Astrocyte (in vitro differentiated cells and primary cell): Measurements from ENCODE around the gene ENOX1. TPM values are rescaled to one million over a fixed set of nuclear protein-coding genes. Genes with fewer than 3 reads are reported as not detected.

ENCODE experiments used
- DNase-seq: peaks from one replicate; pipeline ENCODE4 v3.0.0-alpha.2; 2010; ENCODE audit warnings: low read depth
- FAIRE-seq: peaks from 2 replicates; lab custom pipeline; 2011; peaks lifted over from hg19 to GRCh38; lab: Jason Lieb, UNC
- H2AFZ ChIP-seq: 2 replicates; pipeline ENCODE4 v1.6.0; 2012; ENCODE audit warnings: low read depth, low read length, inconsistent platforms
- H3K27ac ChIP-seq: 2 replicates; pipeline ENCODE4 v1.5.1; 2011; ENCODE audit warnings: low read depth, low read length, inconsistent platforms
- H3K27me3 ChIP-seq: 2 replicates; pipeline ENCODE4 v1.6.0; 2011; ENCODE audit warnings: low read length, inconsistent platforms; ENCODE audit not compliant: insufficient read depth
- H3K36me3 ChIP-seq: 2 replicates; pipeline ENCODE4 v1.5.1; 2011; ENCODE audit warnings: low read length, inconsistent platforms; ENCODE audit not compliant: insufficient read depth
- H3K4me1 ChIP-seq: 2 replicates; pipeline ENCODE4 v1.5.1; 2011; ENCODE audit warnings: low read length, inconsistent platforms; ENCODE audit not compliant: insufficient read depth
- H3K4me2 ChIP-seq: 2 replicates; pipeline ENCODE4 v1.6.0; 2012; ENCODE audit warnings: low read length, inconsistent platforms
- H3K4me3 ChIP-seq: 2 replicates; pipeline ENCODE4 v1.5.1; 2011; ENCODE audit warnings: low read depth, mild to moderate bottlenecking, low read length, inconsistent platforms; ENCODE audit not compliant: insufficient read depth
- H3K79me2 ChIP-seq: 2 replicates; pipeline ENCODE4 v1.6.0; 2012; ENCODE audit warnings: mild to moderate bottlenecking, low read length, inconsistent platforms; ENCODE audit not compliant: insufficient read depth
- H3K9ac ChIP-seq: 2 replicates; pipeline ENCODE4 v1.6.0; 2012; ENCODE audit warnings: mild to moderate bottlenecking, low read length, inconsistent platforms
- H3K9me3 ChIP-seq: 2 replicates; pipeline ENCODE4 v1.5.1; 2012; ENCODE audit warnings: low read depth, mild to moderate bottlenecking, low read length, inconsistent platforms; ENCODE audit not compliant: insufficient read depth
- H4K20me1 ChIP-seq: 2 replicates; pipeline ENCODE4 v1.6.0; 2012; ENCODE audit warnings: low read length, inconsistent platforms; ENCODE audit not compliant: insufficient read depth
- H3K27ac Mint-ChIP-seq: one replicate; pipeline ENCODE4 v1.8.0; 2021; ENCODE audit warnings: mild to moderate bottlenecking, mixed read lengths; ENCODE audit not compliant: unreplicated experiment
- H3K27me3 Mint-ChIP-seq: one replicate; pipeline ENCODE4 v1.8.0; 2021; ENCODE audit warnings: low read depth, mixed read lengths; ENCODE audit not compliant: unreplicated experiment
- H3K36me3 Mint-ChIP-seq: one replicate; pipeline ENCODE4 v1.8.0; 2021; ENCODE audit warnings: low read depth, mixed read lengths; ENCODE audit not compliant: unreplicated experiment
- H3K4me1 Mint-ChIP-seq: one replicate; pipeline ENCODE4 v1.8.0; 2021; ENCODE audit warnings: low read depth, mixed read lengths; ENCODE audit not compliant: unreplicated experiment
- H3K4me3 Mint-ChIP-seq: one replicate; pipeline ENCODE4 v1.8.0; 2021; ENCODE audit warnings: mild to moderate bottlenecking, moderate library complexity, mixed read lengths; ENCODE audit not compliant: unreplicated experiment
- H3K9me3 Mint-ChIP-seq: one replicate; pipeline ENCODE4 v1.8.0; 2021; ENCODE audit warnings: mild to moderate bottlenecking, mixed read lengths; ENCODE audit not compliant: unreplicated experiment
- EZH2 ChIP-seq: IDR thresholded peaks from 2 replicates; pipeline ENCODE4 v1.6.1; 2012; ENCODE audit warnings: mild to moderate bottlenecking, low read length, inconsistent platforms; ENCODE audit not compliant: insufficient read depth
- total RNA-seq: library from RNA; stranded (reverse); gene quantifications from 2 replicates; pipeline ENCODE4 v1.2.1, GENCODE V29; 2021
- TF ChIP-seq, protein P1 (sequence below): IDR thresholded peaks from 2 replicates; pipeline ENCODE4 v1.5.1; 2011; ENCODE audit warnings: low read depth, mild to moderate bottlenecking, inconsistent platforms, low read length, moderate library complexity; ENCODE audit not compliant: insufficient read depth

The ENOX1 gene
- total RNA-seq, 1 donor from 2014 or later, result 2.3 TPM

DNA sequence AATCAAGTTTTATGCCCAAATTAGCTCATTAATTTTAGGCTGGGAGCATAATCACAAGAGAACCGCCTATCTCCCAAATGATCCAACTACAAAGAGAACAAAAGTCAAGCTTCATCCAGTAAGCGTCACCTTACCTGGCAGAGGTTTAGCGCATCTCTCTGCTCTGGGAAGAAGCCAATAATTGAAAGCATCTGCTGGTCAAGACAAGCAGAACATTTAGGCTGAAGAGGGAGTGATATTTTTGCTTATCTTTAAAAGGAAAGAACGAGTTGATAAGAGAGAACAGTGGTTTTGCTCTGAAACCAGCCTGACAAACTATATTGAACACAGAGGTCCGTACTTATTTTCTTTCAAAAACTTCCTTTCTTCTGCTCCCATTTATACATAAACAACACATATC lies 242.1 kb downstream of the ENOX1 start:
- no peaks in the 10 kb centered on the region for H3K79me2 ChIP-seq
- no peaks in the 10 kb centered on the region for H3K4me1 ChIP-seq
- DNase-seq, result no peak
- no peak overlapping the region for H2AFZ ChIP-seq
- Mint-ChIP-seq H3K36me3 (no peaks in the 10 kb centered on the region), H3K9me3 (no peaks in the 10 kb centered on the region), H3K4me3 (no peak overlapping the region), H3K27ac (no peak overlapping the region), H3K27me3 (peaks cover 2% of the 10 kb centered on the region), H3K4me1 (no peaks in the 10 kb centered on the region)
- H3K27me3 ChIP-seq, result no peaks in the 10 kb centered on the region
- no peak overlapping the region for H3K9ac ChIP-seq
- no peaks in the 10 kb centered on the region for H4K20me1 ChIP-seq
- no peak overlapping the region for H3K4me3 ChIP-seq
- H3K36me3 ChIP-seq, result no peaks in the 10 kb centered on the region
- no peak overlapping the region for H3K4me2 ChIP-seq
- TF ChIP-seq, protein P1, sequence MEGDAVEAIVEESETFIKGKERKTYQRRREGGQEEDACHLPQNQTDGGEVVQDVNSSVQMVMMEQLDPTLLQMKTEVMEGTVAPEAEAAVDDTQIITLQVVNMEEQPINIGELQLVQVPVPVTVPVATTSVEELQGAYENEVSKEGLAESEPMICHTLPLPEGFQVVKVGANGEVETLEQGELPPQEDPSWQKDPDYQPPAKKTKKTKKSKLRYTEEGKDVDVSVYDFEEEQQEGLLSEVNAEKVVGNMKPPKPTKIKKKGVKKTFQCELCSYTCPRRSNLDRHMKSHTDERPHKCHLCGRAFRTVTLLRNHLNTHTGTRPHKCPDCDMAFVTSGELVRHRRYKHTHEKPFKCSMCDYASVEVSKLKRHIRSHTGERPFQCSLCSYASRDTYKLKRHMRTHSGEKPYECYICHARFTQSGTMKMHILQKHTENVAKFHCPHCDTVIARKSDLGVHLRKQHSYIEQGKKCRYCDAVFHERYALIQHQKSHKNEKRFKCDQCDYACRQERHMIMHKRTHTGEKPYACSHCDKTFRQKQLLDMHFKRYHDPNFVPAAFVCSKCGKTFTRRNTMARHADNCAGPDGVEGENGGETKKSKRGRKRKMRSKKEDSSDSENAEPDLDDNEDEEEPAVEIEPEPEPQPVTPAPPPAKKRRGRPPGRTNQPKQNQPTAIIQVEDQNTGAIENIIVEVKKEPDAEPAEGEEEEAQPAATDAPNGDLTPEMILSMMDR, result no peak
- no peak for TF ChIP-seq EZH2
- no peaks in the 10 kb centered on the region for H3K9me3 ChIP-seq
- no peak for FAIRE-seq
- H3K27ac ChIP-seq, result no peak overlapping the region

DNA sequence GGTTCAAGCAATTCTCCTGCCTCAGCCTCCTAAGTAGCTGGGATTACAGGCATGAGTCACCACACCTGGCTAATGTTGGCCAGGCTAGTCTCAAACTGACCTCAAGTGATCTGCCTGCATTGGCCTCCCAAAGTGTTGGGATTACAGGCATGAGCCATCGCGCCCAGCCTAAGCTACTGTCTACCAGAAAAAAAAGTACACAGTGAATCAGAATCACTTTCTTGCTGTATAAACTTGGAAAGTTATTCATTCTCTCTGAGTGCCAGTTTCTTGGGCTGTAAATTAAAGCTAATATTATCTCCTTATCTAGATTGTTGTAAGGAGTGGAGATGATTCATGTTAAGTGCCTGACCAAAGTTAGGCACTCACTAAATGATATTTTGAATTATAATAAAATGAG lies 242.8 kb downstream of the ENOX1 start:
- Histone ChIP-seq H2AFZ (no peak overlapping the region), H3K27ac (no peak overlapping the region), H3K79me2 (no peaks in the 10 kb centered on the region), H3K9ac (no peak overlapping the region), H3K9me3 (no peaks in the 10 kb centered on the region), H3K27me3 (no peaks in the 10 kb centered on the region), H3K4me2 (no peak overlapping the region), H3K4me1 (no peaks in the 10 kb centered on the region), H4K20me1 (no peaks in the 10 kb centered on the region), H3K4me3 (no peak overlapping the region), H3K36me3 (no peaks in the 10 kb centered on the region)
- DNase-seq, result peak; percentile 50
- Mint-ChIP-seq H3K27ac (no peak overlapping the region), H3K4me1 (no peaks in the 10 kb centered on the region), H3K4me3 (no peak overlapping the region), H3K9me3 (peaks cover 2% of the 10 kb centered on the region), H3K27me3 (peaks cover 2% of the 10 kb centered on the region), H3K36me3 (no peaks in the 10 kb centered on the region)
- no peak for FAIRE-seq
- TF ChIP-seq EZH2, result no peak
- TF ChIP-seq, protein P1, result no peak

DNA sequence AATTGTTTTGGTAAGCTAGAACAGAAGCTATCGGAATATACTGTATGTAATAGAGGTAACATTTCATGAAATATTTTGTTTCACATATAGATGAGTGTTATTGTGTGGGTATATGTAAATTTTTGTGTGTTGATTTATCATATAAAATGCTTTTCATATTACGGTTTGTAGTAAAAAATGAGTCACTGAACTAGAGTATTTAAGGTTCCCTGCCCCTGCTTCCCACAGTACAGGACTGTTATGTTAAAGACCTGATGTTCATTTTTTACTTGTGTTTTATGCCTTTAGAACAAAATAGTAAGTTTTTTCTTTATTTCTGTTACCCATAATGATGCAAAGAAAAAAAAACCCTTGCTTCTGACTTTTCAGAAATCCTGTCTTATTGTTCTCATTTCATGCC lies 243.4 kb downstream of the ENOX1 start:
- FAIRE-seq (no peak), DNase-seq (no peak)
- no peaks in the 10 kb centered on the region for H3K36me3 ChIP-seq
- TF ChIP-seq EZH2, result no peak
- TF ChIP-seq, protein P1, result no peak
- peaks cover 4% of the 10 kb centered on the region for H3K9me3 Mint-ChIP-seq
- no peaks in the 10 kb centered on the region for H3K4me1 ChIP-seq
- no peaks in the 10 kb centered on the region for H4K20me1 ChIP-seq
- H3K27me3 Mint-ChIP-seq, result peaks cover 2% of the 10 kb centered on the region
- no peak overlapping the region for H3K4me2 ChIP-seq
- no peak overlapping the region for H3K4me3 Mint-ChIP-seq
- no peak overlapping the region for H3K27ac ChIP-seq
- no peaks in the 10 kb centered on the region for H3K4me1 Mint-ChIP-seq
- H3K79me2 ChIP-seq, result no peaks in the 10 kb centered on the region
- no peak overlapping the region for H3K27ac Mint-ChIP-seq
- H3K27me3 ChIP-seq, result no peaks in the 10 kb centered on the region
- H3K9ac ChIP-seq, result no peak overlapping the region
- no peak overlapping the region for H2AFZ ChIP-seq
- no peak overlapping the region for H3K4me3 ChIP-seq
- H3K9me3 ChIP-seq, result peaks cover 3% of the 10 kb centered on the region
- no peaks in the 10 kb centered on the region for H3K36me3 Mint-ChIP-seq
